HG03103 (cell line): ENCODE data around the gene VWF.

Source experiments
- ATAC-seq: cut with Tn5 transposase; IDR thresholded peaks from one replicate; pipeline ENCODE4 v1.9.1; 2021; ENCODE audit warnings: low read depth; ENCODE audit not compliant: unreplicated experiment

The VWF gene

GRCh38 chr12:5923751-5924150 lies 200.7 kb downstream of the VWF start:
- no peak for ATAC-seq

- ATAC-seq: no peak
These were observed 201.3 kb downstream of the VWF start for GRCh38 chr12:5923043-5923605.

GRCh38 chr12:5921966-5922899 lies 202.2 kb downstream of the VWF start:
- ATAC-seq: no peak

- ATAC-seq: no peak
These were observed 203.2 kb downstream of the VWF start for GRCh38 chr12:5921027-5921909.

GRCh38 chr12:5916785-5917290 lies 207.6 kb downstream of the VWF start:
- ATAC-seq: no peak

- no peak for ATAC-seq
These were observed 209.0 kb downstream of the VWF start for GRCh38 chr12:5915511-5915910.

GRCh38 chr12:5914387-5915149 lies 209.9 kb downstream of the VWF start:
- ATAC-seq: no peak

- no peak for ATAC-seq
These were observed 211.1 kb downstream of the VWF start for GRCh38 chr12:5913387-5913786.

GRCh38 chr12:5912437-5913334 lies 211.8 kb downstream of the VWF start:
- ATAC-seq: no peak

- ATAC-seq: no peak
These were observed 212.5 kb downstream of the VWF start for GRCh38 chr12:5912011-5912410.

- ATAC-seq: no peak
These were observed 213.5 kb downstream of the VWF start for GRCh38 chr12:5910790-5911548.

GRCh38 chr12:5909560-5909959 lies 214.9 kb downstream of the VWF start:
- ATAC-seq: no peak

- no peak for ATAC-seq
These were observed 216.2 kb downstream of the VWF start for GRCh38 chr12:5908251-5908650.

GRCh38 chr12:5907807-5908206 lies 216.7 kb downstream of the VWF start:
- ATAC-seq: no peak

GRCh38 chr12:5905757-5906156 lies 218.7 kb downstream of the VWF start:
- ATAC-seq: no peak

GRCh38 chr12:5904969-5905368 lies 219.5 kb downstream of the VWF start:
- no peak for ATAC-seq

- ATAC-seq: no peak
These were observed 220.0 kb downstream of the VWF start for GRCh38 chr12:5904441-5904840.

- ATAC-seq: no peak
These were observed 221.7 kb downstream of the VWF start for GRCh38 chr12:5902736-5903135.
